Measurements from ENCODE around the gene ADD3.
"Not testable (repeated sequence)": the region's sequence is repeated elsewhere in the genome, so short reads cannot be mapped to it uniquely, and the experiment has no call there.

ADD3 gene

GRCh38 chr10:109977382-109977806 lies 30.4 kb upstream of the ADD3 start:
- DNase-seq: no peak

GRCh38 chr10:109978481-109978880 lies 29.3 kb upstream of the ADD3 start:
- peak; percentile 46 for DNase-seq

GRCh38 chr10:109979215-109979614 lies 28.6 kb upstream of the ADD3 start:
- no peak for DNase-seq

GRCh38 chr10:109981650-109982049 lies 26.1 kb upstream of the ADD3 start:
- no peak for DNase-seq

- DNase-seq: no peak
Measured at GRCh38 chr10:109982123-109982522, 25.7 kb upstream of the ADD3 start.

- no peak for DNase-seq
Measured at GRCh38 chr10:109982812-109983211, 25.0 kb upstream of the ADD3 start.

GRCh38 chr10:109984013-109984412 lies 23.8 kb upstream of the ADD3 start:
- DNase-seq: no peak

GRCh38 chr10:109985768-109986167 lies 22.0 kb upstream of the ADD3 start:
- DNase-seq: not testable (repeated sequence)

- DNase-seq: no peak
Measured at GRCh38 chr10:109987452-109988211, 20.2 kb upstream of the ADD3 start.

GRCh38 chr10:109988212-109988596 lies 19.6 kb upstream of the ADD3 start:
- no peak for DNase-seq

- no peak for DNase-seq
Measured at GRCh38 chr10:109991266-109991855, 16.4 kb upstream of the ADD3 start.

GRCh38 chr10:109992485-109992884 lies 15.3 kb upstream of the ADD3 start:
- DNase-seq: no peak

GRCh38 chr10:109993551-109994330 lies 14.0 kb upstream of the ADD3 start:
- DNase-seq: no peak

- DNase-seq: no peak
Measured at GRCh38 chr10:109994711-109995577, 12.8 kb upstream of the ADD3 start.

GRCh38 chr10:109995595-109995994 lies 12.2 kb upstream of the ADD3 start:
- DNase-seq: no peak

GRCh38 chr10:109996225-109996624 lies 11.6 kb upstream of the ADD3 start:
- no peak for DNase-seq

GRCh38 chr10:109996766-109997171 lies 11.0 kb upstream of the ADD3 start:
- no peak for DNase-seq

GRCh38 chr10:109997233-109997632 lies 10.6 kb upstream of the ADD3 start:
- no peak for DNase-seq

GRCh38 chr10:109998513-109998912 lies 9.3 kb upstream of the ADD3 start:
- no peak for DNase-seq

- no peak for DNase-seq
Measured at GRCh38 chr10:110002801-110003523, 4.8 kb upstream of the ADD3 start.

- DNase-seq: no peak
Measured at GRCh38 chr10:110003524-110003885, 4.3 kb upstream of the ADD3 start.

GRCh38 chr10:110005719-110006118 lies 2.1 kb upstream of the ADD3 start:
- no peak for DNase-seq

Data from effector CD8-positive, alpha-beta T cell (primary cell).